Muscle of arm (tissue), 12 donors: ENCODE measurements around the gene DPH2. TPM values are rescaled to one million over a fixed set of nuclear protein-coding genes. Genes with fewer than 3 reads are reported as not detected.
A peak's percentile ranks its signal among the peaks of the same experiment; 100 is the strongest.

Source experiments
- DNase-seq: peaks from one replicate; pipeline ENCODE4 v3.0.0-alpha.2; 2013
- polyA plus RNA-seq, 12 donors: library from polyadenylated mRNA; unstranded; fragments of 120-200 nt; gene quantifications; one replicate each; pipeline ENCODE4 v1.2.1, GENCODE V29; 2013; ENCODE audit not compliant: insufficient read length in 12 of 12

DPH2 gene
- polyA plus RNA-seq, 12 donors, result 13.4 to 27.2 (median 17.5) TPM; not detected in 1

DNA sequence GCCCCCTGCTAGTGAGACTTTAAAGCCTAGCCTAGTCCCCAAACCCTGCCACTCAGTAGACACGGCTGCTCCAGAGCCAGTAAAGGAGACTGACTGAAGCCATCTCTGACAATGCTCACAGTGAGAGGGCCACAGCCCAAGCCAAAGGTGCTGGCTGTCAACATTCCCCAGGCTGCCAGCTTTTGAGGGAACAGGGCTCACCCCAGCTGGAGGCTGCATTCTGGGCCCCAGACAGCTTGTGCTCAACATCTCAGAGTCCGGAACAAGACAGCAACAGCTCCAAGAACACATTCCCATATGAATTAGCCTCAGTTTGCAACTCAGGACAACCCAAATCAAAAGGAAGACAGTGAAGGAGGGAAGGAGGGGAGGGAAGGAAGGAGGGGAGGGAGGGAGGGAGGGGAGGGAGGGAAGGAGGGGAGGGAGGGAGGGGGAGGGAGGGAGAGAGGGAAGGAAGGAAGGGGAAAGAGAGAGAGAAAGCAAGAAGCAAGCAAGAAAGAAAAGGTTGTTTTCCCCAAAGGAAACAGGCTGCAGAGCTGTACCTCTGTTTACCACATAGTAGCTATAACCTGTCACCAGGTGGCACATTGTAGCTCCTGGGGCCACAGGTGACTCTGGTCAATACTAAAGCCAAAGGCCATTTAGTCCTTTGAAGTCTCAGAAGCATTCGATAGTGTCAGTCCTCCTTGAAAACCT, 30.8 kb upstream of the DPH2 start:
- no peak for DNase-seq

DNA sequence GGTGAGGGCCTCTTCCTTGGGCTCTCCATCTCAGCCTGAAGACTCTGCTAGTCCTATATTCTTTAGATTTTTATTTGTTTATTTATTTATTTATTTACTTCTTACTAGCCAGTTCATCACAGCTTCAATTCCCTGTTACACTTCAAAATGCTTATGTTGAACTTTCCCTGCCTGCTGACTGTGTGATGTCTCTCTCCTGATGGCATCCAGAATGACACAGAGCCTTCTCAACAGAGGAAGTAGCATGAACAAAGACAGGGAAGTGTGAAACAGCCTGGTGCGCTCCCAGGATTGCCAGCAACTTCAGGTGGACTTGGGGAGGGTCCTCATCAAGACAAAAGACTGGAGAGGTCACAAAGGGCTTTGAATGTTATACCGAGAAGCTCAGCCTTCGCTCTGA, 27.4 kb upstream of the DPH2 start:
- no peak for DNase-seq

DNA sequence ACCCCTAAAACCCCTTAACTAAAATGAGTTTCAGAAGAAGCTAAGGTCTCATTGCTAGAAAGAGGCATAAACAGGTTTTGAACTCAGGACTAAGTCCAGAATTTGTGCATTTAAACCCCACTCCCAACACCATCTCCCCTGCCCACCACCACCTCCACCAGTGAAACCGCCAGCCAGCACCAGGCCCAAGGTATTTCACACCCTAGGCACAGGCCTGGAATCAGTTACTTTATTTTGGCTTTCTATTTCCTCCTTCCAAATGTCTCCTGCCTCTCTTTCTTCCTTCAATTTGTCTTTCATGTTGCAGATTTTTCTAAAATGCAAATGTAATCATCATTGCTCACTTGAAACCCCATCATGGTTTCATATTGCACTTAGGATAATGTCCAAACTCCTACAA, 24.9 kb upstream of the DPH2 start:
- DNase-seq, result no peak

DNA sequence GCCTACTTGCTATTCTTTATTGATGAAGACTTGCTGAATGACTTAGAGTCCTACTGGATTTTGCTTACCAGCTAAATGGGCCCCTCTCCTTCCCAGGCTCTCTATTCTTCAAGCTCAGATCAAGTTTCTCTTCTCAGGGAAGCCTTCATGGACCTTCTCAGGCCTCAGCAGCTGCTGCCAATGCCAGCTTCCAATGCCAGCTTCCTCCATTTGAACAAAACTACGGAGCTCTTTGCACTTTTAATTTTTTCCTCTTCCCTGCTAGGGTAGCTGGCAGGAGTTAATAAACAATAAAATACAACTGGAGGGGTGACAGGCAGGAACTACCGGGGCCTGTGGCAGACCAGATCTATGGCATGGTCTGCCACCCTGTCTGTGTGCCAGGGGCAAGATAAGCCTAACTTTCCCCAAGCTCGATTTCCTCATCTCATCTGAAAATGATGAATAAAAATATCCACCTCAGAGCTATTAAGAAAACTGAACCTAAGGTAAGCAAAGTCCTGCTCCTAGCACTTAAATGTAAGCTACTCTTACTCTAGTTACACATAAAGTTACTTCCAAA, 24.1 kb upstream of the DPH2 start:
- no peak for DNase-seq

DNA sequence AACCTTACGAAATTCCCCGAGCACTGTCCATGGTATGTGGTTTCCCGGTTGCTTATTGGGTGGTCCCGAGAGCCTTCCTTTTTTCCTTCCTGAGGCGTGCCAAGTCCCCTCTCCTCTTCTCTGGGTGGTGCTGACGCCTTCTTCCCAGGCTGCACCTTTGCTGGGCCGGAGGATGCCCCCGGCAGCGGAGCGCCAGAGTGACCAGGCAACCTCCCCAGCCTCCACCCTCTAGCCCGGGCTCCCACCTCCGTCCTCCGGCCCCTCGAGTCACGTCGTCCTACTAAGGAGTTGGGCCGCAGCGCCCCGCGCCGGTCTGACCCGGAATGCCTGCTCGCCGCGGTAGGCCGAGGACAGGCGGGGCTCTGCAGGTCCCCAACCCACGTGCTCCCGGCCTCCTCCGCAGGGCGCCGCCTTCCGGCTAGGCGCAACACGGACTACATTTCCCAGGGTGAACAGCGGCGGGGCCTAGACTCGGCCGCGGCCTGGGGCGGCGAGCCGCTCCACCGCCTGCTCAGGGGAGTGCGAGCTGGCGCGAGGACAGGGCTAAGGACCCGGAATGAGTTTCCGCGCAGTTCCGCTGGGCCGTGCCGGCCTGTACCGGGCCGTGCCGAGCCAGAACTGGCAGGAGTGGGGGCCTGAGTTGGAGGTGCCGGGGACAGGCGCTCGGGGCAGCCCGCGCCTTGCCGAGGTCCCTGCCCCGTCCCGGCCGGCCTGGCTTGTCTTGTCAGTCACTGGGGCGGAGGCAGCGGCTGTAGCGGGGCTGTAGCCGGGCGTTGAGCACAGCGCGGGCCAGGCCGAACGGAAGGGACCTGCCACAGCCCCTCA, 23.4 kb upstream of the DPH2 start, which contains the start of gene IPO13:
Gene IPO13, plus strand, starts transcription at position 715 of the 825 bp plus-strand sequence. CDS start 651 bp downstream, outside the sequence.
- DNase-seq, result peak; percentile 96

DNA sequence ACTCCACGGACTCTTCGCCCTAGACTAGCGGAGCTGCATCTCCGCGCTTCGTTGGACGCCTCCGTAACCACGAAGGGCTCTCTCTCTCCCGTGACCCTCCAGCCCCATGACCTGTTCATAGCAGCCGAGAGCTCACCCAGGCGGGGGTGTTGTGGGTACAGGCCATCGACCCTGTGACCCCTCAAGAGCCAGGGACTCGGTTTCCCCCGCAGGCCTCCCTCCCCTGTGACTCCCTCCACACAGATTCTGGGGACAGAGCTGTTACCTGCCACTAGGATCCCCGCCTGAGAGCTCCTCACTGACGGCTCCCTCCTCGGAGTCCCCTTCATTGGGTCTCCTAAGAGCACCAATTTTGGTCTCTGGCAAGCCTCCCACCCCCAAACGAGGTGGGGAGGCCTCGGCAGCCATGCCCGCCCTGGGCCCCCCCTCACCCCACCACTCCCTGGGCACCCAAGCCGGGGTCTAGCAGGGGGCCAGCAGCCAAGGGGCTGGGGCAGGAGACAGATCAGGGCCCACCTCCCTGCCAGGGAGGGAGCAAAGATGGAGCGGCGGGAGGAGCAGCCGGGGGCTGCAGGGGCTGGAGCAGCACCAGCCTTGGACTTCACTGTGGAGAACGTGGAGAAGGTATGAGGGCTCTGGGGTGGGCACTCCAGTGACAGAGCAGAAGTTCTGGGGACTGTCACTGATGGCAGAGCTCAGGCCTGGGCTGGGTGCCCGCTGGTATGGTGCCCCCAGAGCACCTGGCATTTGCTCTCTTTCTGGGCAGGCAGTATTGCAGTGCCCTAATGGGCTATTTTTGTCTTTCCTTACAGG, 22.5 kb upstream of the DPH2 start:
- no peak for DNase-seq

DNA sequence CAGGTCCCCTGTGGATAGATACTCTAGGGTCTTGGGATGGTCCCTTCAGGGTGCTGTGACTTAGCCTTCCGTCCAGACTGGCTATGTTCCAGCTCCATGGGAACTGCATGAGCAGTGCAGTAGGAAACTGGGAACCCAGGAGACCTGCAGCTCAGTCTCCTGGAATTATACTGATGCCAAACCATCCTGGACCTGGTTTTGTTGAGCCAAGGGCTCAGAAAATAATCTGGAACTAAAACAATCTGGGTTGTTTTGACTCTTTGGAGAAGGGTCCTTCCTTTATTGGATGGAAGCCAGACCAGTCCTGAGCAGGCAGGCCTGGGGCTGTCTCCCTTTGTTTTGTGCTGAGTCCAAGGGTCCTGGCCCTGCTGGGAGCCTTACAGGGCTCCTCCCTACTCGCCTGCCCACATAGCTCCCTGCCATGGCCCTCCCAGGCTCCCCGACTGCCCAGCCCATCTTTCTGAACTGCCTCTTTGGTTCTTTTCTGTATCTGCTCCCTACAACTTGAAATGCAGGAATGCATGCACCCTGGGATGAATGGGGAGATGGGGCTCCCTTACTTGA, 21.9 kb upstream of the DPH2 start:
- no peak for DNase-seq

DNA sequence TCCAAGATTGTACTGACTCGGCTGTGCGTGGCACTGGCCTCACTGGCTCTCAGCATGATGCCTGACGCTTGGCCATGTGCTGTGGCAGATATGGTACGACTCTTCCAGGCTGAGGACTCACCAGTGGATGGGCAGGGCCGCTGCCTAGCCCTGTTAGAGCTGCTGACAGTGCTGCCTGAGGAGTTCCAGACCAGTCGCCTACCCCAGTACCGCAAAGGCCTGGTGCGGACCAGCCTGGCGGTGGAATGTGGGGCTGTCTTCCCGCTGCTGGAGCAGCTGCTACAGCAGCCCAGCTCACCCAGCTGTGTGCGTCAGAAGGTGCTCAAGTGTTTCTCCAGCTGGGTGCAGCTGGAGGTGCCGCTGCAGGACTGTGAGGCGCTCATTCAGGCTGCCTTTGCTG, 20.1 kb upstream of the DPH2 start:
- no peak for DNase-seq

DNA sequence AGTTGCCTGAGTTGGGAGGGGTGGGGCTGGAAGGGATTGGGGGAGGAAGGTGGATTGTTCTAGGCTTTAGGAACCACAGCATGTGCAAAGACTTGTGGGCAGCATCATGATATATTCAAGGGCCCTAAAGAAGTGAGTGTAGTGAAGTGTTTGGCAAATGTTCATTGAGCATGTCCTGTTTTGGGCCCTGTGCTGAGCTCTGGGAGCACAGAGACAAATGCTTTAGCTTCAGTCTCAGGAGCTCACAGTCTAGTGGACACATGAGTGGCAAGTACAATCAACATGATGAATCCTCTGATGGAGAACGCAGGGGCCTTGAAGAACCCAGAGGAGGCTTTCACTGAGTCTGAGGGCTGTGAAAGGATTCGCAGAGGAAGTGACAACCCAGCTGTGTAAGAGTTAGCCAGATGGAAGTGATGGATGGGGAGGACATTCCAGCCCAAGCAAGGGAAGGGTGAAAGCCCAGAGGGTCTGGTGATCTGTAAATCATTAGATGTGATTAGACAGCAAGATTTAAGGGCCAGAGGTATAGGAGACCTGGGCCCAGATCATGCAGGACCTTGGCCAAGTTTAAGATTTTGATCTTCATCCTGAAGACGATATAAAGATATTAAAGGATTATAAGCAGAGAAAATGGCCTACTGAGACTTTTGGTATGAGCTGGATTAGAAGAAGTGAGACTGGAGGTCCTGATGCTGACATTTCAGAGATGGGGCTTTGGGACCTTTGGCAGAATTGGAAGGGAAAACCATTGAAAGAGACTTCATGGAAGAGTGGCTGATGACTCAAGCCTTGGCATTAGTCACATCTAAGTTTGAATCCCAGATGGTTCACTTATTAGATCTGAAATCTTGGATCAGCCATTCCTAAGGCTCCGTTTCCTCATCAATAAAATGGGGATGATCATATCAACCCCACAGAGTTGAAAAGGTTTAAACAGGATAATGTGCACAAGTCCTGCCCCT, 18.5 kb upstream of the DPH2 start:
- DNase-seq, result no peak

DNA sequence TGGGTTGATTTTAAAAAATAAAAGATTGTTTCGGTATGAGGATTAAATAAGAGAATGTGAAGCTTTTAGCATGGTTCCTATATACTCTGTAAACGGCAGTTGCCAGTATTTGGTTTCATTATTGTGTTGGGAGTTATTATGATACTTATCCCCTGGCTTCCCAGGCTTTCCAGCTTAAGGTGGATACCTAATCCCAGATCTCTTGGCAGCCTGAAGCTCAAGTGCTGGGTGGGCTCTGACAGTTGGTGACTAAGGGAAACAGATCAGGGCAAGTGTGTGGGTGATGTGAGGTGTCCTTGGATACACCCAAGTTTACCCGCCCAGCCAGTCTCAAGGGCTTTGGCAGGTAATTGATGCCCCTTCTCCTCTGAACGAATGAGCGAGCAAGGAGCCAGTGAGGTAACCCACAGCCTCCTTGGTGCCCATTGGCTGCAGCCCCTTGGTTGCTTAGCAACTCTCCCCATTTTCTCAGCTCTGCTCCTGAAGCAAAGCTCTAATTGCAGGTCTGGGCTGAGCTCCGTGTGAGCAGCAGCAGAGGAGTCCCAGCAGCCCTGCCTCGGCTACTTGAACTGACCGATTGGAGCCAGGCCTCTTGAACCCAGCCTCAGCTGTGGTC, 17.0 kb upstream of the DPH2 start:
- no peak for DNase-seq

DNA sequence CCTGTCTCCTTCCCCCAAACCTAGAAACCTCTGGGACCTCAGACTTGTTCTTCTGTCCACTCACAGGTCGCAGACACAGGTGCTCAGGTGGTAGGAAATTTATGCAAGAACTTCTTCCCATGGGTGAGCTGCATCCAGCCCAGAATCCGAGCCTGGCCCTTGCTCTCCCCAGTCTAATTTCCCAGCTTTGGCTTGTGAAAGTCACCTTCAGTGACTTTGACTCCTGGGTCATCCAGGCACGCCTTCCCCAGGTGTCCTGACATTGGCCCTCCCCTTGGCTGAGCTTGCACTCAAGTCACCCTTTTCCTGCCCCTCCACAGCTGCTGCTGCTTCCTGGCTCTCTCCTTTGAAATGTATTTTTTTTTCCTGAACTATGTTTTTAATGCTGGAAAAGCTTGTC, 16.4 kb upstream of the DPH2 start:
- DNase-seq, result no peak

DNA sequence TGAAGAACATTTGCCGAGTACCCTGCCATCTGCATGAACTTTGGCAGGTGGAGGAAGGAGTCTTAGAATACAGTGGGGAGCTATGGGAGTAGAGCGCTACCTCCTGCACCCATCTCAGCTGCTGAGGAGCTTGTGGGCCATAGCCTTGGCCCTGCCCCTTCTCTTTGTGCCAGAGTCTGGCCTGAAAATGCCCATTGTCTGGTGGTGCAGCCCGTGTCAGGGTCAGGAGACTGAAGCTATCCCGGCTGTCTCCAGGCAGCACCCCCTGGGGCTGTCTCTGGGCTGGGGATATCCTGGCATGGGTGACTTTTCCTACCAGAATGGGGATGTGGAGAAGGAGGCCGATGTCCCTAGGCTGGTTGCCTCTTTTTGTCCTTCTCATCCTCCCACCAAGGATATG, 15.8 kb upstream of the DPH2 start:
- DNase-seq, result no peak

DNA sequence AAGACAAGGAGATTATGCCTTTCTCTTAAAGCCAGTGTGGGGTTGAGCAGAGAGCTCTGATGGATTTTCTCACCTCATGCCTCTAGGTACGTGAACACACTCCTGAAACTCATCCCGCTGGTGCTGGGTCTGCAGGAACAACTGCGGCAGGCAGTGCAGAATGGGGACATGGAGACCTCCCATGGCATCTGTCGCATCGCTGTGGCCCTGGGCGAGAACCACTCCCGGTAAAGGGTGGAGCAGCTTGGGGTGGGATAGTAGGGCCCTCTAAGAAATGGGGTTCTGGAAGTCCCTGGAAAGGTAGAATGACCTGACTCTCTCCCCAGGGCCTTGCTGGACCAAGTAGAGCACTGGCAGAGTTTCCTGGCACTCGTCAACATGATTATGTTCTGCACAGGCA, 13.6 kb upstream of the DPH2 start:
- DNase-seq, result no peak

DNA sequence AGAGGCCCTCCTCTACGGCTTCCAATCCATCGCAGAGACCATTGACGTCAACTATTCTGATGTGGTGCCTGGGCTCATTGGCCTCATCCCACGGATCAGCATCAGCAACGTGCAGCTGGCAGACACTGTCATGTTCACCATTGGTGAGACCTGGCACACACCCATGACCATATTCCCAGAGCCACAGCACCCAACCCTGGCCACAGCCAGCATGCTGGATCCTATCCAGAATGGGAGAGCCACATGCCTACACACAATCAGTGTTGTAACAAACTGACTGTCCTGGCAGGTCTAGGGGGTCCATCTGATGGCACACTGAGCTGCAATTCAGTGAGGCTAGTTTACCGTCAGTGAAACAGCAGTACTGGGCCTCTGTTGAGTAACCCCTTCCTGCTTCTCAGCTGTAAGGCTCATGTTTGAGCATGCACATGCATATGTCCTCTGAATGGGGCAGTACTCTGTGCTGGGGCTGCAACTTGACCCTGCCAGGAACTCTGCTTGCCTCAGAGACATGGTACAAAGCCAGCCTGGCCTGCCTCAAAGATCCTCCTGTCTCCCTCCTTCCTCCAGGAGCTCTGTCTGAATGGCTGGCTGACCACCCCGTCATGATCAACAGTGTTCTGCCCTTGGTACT, 12.3 kb upstream of the DPH2 start:
- no peak for DNase-seq

DNA sequence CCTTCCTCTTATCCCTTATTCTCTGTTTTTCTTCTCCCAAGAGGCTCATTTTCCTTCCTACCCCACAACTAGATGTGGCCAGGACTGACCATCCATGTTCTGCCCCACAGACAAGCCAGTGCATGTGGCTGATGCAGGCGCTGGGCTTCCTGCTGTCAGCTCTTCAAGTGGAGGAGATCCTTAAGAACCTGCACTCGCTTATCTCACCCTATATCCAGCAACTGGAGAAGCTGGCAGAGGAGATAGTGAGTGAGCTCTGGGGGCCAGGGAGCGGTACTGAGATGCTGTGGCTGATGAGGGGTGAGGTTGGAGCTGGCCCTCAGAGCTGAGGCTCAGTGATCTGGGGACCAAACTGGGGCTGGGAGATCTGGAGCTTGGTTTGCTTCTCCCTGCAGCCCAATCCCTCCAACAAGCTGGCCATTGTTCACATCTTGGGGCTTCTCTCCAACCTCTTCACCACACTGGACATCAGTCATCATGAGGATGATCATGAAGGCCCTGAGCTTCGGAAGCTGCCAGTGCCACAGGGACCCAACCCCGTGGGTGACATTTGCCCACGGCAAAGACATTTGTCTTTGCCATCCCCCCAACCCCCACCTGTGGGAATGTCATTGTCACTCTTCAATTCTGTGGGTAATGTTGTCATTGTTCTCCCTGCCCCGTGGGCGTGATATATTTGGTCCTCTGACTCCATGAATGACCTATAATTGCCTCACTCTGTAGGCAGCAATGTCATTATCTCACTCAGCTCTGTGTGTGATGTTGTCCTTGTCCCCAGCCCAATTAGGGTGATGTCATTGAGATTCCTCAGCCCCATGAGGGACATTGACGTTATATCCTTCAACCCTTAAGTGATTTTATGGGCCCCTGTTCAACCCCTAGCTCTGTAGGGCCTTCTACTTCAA, 11.2 kb upstream of the DPH2 start:
- no peak for DNase-seq

DNA sequence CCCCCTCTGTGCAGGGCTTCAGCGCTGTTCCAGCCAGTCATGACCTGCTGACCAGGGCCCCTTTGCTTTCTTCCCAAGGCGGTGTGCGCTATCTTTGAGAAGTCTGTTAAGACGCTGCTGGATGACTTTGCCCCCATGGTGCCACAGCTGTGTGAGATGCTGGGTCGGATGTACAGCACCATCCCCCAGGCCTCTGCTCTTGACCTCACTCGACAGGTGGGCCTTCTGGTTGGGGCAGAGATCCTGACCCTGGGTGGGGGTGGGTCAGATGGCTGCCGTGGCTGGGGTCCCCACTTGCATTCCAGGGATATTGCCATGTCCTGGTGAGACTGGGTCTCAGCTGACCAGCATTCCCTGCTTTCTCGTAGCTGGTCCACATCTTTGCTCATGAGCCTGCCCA, 9.0 kb upstream of the DPH2 start:
- no peak for DNase-seq

DNA sequence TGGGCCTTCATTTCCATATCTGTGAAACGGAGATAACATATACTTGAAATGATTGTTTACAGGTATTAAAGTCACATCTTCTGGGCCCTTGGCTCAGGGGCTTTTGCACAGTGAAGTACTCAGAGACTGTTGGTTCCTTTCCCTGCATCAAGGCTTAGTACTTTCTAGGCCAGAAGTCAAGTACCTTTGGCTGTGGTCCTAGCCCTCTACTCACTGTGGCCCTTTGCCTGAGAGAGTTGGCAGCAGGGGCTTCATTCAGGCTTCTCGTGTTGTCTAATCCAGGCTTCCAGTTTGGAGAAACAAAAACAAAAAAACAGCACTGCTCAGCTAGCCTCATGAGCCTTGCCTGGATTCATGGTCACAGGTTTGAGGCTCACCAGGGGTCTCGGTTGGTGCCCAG, 8.1 kb upstream of the DPH2 start:
- no peak for DNase-seq

DNA sequence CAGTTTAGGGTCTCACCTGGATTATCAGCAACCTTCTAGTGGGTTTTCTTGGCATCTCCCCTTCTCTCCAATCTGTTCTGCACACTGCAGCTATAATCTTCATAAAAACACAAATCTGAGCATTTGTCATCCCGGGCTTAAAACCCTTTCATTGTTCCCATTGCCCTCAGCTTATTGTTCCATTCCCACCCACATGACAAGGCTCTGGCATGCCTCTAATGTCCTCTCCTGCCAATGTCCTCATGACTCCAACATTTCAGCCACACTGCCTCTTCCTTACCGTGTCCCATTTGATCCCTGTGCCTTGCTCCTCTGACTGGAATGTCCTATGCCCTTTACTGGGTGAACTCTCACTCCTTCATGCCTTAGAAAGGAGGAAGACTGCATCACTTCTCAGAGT, 7.5 kb upstream of the DPH2 start:
- DNase-seq, result no peak

DNA sequence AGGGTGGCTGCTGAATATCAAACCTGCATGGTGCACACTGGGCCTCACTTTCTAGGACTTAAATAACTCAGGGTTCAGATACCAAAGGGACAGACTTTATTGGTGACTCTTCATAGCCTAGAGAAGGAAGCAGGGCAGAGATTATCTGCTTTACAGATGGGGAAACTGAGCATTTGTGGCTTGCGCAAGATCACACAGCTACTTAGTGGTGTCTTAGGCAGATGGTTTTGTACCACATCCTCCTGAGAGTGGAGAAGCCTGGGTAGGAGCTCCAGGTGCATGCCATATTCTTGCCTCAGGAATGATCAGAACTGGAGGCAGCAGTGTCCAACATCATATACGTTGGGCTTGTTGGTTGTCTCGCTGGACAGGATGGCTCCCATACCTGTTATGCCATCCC, 6.8 kb upstream of the DPH2 start:
- no peak for DNase-seq
